ENCODE results near the gene FOXA2. TPM values are rescaled to one million over a fixed set of nuclear protein-coding genes. Genes with fewer than 3 reads are reported as not detected.

FOXA2 gene
- total and polyA plus RNA-seq, 2 of the 13 experiments (the other 11 are each of a cell fraction or from before 2014, with no cell fraction given): 8.8 to 12.2 TPM

DNA sequence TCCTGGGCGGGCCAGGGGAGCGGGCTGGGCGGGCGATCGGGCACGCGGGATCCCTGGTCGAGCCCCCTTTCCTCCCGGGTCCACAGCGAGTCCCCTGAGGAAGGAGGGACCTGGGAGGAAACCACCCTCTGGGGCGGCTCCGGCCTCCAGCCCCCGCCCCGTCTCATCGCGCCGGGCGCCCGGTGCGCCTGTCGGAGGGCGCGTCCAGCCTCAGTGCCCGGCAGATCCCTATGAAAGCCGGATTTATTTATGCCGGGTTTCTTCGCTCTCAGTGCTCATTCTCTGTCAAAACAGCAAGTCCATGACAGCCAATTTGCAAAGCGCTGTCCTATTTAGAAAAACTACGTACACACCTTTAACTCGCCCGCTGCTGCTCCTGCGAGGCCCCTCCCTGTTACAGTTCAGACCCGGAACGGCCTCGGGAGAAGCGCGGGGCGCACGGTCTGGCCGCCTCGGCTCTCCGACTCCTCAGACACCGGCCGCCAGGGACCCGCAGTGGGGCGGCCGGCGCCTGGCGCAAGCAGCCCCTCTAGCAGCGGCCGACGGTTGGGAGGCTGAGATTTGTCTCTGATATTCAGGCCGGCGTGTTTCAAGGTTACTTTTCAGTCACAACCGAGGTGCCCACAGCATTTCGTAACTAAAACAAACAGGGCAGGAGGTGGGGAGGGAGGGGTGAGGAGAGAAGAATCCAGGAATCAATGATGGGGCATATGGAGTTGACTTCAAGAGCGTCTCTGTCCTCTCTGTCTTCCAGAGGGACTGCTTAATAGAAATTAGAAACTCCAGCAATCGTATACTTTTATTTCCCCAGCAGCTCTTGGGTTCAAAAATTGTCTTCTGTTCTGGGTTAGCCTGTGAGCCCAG lies 782 bp upstream of the FOXA2 start (continued):
- TF ChIP-seq TCF7L2 (IDR thresholded peaks at IDR 0.05; ENCODE audit: low read depth, low read length) (no peak), ZSCAN22 (CRISPR knock-in tag; IDR thresholded peaks at IDR 0.05) (no peak), ZNF333 (CRISPR knock-in tag; IDR thresholded peaks at IDR 0.05; ENCODE audit: borderline replicate concordance) (no peak; the same call in 1 of the 2 replicates), PAX8 (CRISPR knock-in tag; IDR thresholded peaks at IDR 0.05; ENCODE audit: borderline replicate concordance) (no peak), AHR (CRISPR knock-in tag; IDR thresholded peaks at IDR 0.05) (no peak; the same call in 1 of the 2 replicates), ZNF629 (CRISPR knock-in tag; conservative IDR thresholded peaks at IDR 0.05) (0 out of 2 replicates have a peak, but pooled peaks have one; percentile 21), RNF2 (conservative IDR thresholded peaks at IDR 0.05; ENCODE audit: low read depth) (no peak; the same call in none of the 2 replicates), NCOA2 (CRISPR knock-in tag; IDR thresholded peaks at IDR 0.05) (peak; percentile 91), ZZZ3 (CRISPR knock-in tag; IDR thresholded peaks at IDR 0.05; ENCODE audit: borderline replicate concordance) (no peak), TCF12 (IDR thresholded peaks at IDR 0.05) (no peak), TCF12 (CRISPR knock-in tag; IDR thresholded peaks at IDR 0.05) (peak; percentile 70; the same call in 1 of the 2 replicates), SATB2 (CRISPR knock-in tag; IDR thresholded peaks at IDR 0.05) (0 out of 2 replicates have a peak, but pooled peaks have one; percentile 41)
- TF ChIP-seq, protein P1, sequence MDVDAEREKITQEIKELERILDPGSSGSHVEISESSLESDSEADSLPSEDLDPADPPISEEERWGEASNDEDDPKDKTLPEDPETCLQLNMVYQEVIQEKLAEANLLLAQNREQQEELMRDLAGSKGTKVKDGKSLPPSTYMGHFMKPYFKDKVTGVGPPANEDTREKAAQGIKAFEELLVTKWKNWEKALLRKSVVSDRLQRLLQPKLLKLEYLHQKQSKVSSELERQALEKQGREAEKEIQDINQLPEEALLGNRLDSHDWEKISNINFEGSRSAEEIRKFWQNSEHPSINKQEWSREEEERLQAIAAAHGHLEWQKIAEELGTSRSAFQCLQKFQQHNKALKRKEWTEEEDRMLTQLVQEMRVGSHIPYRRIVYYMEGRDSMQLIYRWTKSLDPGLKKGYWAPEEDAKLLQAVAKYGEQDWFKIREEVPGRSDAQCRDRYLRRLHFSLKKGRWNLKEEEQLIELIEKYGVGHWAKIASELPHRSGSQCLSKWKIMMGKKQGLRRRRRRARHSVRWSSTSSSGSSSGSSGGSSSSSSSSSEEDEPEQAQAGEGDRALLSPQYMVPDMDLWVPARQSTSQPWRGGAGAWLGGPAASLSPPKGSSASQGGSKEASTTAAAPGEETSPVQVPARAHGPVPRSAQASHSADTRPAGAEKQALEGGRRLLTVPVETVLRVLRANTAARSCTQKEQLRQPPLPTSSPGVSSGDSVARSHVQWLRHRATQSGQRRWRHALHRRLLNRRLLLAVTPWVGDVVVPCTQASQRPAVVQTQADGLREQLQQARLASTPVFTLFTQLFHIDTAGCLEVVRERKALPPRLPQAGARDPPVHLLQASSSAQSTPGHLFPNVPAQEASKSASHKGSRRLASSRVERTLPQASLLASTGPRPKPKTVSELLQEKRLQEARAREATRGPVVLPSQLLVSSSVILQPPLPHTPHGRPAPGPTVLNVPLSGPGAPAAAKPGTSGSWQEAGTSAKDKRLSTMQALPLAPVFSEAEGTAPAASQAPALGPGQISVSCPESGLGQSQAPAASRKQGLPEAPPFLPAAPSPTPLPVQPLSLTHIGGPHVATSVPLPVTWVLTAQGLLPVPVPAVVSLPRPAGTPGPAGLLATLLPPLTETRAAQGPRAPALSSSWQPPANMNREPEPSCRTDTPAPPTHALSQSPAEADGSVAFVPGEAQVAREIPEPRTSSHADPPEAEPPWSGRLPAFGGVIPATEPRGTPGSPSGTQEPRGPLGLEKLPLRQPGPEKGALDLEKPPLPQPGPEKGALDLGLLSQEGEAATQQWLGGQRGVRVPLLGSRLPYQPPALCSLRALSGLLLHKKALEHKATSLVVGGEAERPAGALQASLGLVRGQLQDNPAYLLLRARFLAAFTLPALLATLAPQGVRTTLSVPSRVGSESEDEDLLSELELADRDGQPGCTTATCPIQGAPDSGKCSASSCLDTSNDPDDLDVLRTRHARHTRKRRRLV (CRISPR knock-in tag; IDR thresholded peaks at IDR 0.05): no peak
- TF ChIP-seq, protein P2, sequence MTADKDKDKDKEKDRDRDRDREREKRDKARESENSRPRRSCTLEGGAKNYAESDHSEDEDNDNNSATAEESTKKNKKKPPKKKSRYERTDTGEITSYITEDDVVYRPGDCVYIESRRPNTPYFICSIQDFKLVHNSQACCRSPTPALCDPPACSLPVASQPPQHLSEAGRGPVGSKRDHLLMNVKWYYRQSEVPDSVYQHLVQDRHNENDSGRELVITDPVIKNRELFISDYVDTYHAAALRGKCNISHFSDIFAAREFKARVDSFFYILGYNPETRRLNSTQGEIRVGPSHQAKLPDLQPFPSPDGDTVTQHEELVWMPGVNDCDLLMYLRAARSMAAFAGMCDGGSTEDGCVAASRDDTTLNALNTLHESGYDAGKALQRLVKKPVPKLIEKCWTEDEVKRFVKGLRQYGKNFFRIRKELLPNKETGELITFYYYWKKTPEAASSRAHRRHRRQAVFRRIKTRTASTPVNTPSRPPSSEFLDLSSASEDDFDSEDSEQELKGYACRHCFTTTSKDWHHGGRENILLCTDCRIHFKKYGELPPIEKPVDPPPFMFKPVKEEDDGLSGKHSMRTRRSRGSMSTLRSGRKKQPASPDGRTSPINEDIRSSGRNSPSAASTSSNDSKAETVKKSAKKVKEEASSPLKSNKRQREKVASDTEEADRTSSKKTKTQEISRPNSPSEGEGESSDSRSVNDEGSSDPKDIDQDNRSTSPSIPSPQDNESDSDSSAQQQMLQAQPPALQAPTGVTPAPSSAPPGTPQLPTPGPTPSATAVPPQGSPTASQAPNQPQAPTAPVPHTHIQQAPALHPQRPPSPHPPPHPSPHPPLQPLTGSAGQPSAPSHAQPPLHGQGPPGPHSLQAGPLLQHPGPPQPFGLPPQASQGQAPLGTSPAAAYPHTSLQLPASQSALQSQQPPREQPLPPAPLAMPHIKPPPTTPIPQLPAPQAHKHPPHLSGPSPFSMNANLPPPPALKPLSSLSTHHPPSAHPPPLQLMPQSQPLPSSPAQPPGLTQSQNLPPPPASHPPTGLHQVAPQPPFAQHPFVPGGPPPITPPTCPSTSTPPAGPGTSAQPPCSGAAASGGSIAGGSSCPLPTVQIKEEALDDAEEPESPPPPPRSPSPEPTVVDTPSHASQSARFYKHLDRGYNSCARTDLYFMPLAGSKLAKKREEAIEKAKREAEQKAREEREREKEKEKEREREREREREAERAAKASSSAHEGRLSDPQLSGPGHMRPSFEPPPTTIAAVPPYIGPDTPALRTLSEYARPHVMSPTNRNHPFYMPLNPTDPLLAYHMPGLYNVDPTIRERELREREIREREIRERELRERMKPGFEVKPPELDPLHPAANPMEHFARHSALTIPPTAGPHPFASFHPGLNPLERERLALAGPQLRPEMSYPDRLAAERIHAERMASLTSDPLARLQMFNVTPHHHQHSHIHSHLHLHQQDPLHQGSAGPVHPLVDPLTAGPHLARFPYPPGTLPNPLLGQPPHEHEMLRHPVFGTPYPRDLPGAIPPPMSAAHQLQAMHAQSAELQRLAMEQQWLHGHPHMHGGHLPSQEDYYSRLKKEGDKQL (CRISPR knock-in tag; IDR thresholded peaks at IDR 0.05; ENCODE audit: low read depth): peak; percentile 92
- TF ChIP-seq, protein P3, sequence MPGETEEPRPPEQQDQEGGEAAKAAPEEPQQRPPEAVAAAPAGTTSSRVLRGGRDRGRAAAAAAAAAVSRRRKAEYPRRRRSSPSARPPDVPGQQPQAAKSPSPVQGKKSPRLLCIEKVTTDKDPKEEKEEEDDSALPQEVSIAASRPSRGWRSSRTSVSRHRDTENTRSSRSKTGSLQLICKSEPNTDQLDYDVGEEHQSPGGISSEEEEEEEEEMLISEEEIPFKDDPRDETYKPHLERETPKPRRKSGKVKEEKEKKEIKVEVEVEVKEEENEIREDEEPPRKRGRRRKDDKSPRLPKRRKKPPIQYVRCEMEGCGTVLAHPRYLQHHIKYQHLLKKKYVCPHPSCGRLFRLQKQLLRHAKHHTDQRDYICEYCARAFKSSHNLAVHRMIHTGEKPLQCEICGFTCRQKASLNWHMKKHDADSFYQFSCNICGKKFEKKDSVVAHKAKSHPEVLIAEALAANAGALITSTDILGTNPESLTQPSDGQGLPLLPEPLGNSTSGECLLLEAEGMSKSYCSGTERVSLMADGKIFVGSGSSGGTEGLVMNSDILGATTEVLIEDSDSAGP (CRISPR knock-in tag; IDR thresholded peaks at IDR 0.05; ENCODE audit: borderline replicate concordance): peak; percentile 81
